Measurements from ENCODE around the gene OR10A6. TPM values are rescaled to one million over a fixed set of nuclear protein-coding genes. Genes with fewer than 3 reads are reported as not detected.
A peak's percentile ranks its signal among the peaks of the same experiment; 100 is the strongest.

The OR10A6 gene
- total and polyA plus RNA-seq, 8 donors = not detected

DNA sequence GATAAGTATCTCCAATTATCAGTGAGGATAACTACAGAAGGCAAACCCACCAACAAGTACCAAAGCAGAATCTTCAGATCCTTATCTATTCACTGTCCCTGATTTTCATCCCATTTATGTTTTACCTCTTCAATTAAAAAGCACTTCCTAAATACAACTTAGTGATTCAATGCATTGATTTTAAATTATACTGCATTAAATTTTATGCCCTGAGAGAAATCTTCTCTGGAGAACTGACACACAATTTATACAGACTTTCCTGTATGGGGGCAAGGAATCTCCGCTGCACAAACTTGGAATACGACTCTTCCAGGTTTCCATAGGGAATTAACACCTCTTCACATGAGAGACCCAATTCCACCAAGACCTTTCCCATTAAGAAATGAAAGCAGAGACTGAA, 10.5 kb upstream of the OR10A6 start, which contains the start of gene OR10A3:
TSS of gene OR10A3 (minus strand) at position 101 of the 400 bp plus-strand sequence. CDS start 2,188 bp downstream, outside the sequence.
- Histone ChIP-seq H3K4me1 (peaks cover 7 to 10% (median 7%) of the 10 kb centered on the region in 3 donors), H3K27ac (no peak within 1 kb of the TSS), H3K4me3 (no peak within 1 kb of the TSS), H3K9me3 (no peaks in the 10 kb centered on the region), H3K36me3 (no peaks in the 10 kb centered on the region), H3K27me3 (no peaks in the 10 kb centered on the region)
- ATAC-seq (no peak), FAIRE-seq (no peak), DNase-seq (no peak)
- WGBS, 2 donors = 81 to 88% methylated on average over 2 of the region's 2 CpGs
- intact Hi-C loops (cut with DNase I) = no loop called here
- TF ChIP-seq, protein P1, sequence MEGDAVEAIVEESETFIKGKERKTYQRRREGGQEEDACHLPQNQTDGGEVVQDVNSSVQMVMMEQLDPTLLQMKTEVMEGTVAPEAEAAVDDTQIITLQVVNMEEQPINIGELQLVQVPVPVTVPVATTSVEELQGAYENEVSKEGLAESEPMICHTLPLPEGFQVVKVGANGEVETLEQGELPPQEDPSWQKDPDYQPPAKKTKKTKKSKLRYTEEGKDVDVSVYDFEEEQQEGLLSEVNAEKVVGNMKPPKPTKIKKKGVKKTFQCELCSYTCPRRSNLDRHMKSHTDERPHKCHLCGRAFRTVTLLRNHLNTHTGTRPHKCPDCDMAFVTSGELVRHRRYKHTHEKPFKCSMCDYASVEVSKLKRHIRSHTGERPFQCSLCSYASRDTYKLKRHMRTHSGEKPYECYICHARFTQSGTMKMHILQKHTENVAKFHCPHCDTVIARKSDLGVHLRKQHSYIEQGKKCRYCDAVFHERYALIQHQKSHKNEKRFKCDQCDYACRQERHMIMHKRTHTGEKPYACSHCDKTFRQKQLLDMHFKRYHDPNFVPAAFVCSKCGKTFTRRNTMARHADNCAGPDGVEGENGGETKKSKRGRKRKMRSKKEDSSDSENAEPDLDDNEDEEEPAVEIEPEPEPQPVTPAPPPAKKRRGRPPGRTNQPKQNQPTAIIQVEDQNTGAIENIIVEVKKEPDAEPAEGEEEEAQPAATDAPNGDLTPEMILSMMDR (IDR thresholded peaks at IDR 0.05) = no peak

DNA sequence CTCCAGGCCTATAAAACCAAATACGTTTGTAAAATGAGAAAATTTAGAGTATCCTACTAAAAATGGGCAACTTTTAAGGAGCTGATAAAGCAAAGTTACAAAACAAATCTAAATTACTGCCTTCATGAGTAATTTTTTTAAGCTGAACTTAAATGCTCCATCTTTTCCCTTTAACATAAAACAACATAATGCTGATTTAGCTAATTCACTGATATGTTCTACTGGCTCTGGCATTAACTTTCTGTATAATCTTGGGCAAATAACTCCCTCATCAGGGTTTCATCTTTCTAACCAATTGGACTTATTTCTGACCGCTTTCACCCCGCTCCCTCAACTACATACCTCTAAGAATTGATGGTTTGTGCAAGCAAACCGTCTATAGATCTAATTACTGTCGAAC, 10.1 kb upstream of the OR10A6 start:
- 52 to 64% methylated on average over 5 of the region's 5 CpGs for WGBS, 2 donors
- no peak for DNase-seq
- Histone ChIP-seq H3K9me3 (no peaks in the 10 kb centered on the region), H3K4me3 (no peak overlapping the region), H3K4me1 (peaks cover 10 to 14% (median 11%) of the 10 kb centered on the region in 3 donors), H3K27ac (no peak overlapping the region), H3K36me3 (no peaks in the 10 kb centered on the region), H3K27me3 (no peaks in the 10 kb centered on the region)
- intact Hi-C loops (cut with DNase I) = no loop called here
- FAIRE-seq = no peak
- TF ChIP-seq, protein P1 (IDR thresholded peaks at IDR 0.05) = no peak
- no peak for ATAC-seq

DNA sequence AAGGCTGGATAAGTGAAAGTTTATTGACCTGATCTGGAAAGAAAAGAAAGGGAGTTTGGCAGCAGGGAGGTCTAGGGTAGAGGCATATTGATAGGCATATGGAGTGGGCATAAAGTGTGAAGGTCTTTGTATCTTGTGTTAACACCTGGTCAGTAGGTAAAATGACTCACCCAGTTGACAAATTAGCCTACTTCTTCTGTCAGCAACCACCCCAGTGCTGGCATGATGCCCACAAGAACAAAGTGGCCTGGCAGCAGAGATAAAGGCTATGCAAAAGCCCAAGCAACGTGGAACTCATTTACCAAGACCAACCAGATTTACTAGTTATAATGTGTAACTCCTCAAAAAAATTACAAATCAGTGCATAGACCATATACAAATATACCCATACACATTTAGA, 5.5 kb upstream of the OR10A6 start:
- peak overlapping the region; percentile 59 to 80 (median 61) for H3K27ac ChIP-seq
- ATAC-seq = peak; percentile 96 to 99 (median 98)
- WGBS, 2 donors = 10 to 18% methylated on average over 1 of the region's 1 CpG

DNA sequence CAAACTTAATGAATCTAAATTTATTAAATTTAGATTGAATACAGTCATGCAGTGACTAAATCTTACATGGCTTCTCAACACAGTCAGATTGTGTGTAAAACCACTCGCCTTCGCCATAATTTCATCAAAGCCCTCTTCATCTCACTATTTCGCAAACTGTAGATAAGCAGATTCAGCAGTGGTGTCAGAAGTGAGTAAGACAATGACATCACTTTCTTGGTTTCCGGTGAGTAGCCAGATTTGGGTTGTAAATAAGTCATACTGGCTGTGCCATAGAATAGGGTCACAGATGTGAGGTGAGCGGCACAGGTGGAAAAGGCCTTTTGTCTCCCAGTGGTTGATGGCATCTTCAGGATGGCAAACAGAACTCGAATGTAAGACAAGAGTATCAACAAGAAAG, 3.4 kb downstream of the OR10A6 start:
- H3K27ac ChIP-seq = no peak overlapping the region
- FAIRE-seq (no peak), ATAC-seq (no peak), DNase-seq (no peak)
- H3K4me1 ChIP-seq = peaks cover 0 to 9% (median 4%) of the 10 kb centered on the region in 3 donors
- H3K9me3 ChIP-seq = peaks cover 0 to 4% (median 0%) of the 10 kb centered on the region in 4 donors
- TF ChIP-seq, protein P1 (IDR thresholded peaks at IDR 0.05) = no peak
- 81 to 90% methylated on average over 6 of the region's 6 CpGs for WGBS, 2 donors
- no peaks in the 10 kb centered on the region for H3K27me3 ChIP-seq
- H3K4me3 ChIP-seq = no peak overlapping the region
- H3K36me3 ChIP-seq = no peaks in the 10 kb centered on the region
- intact Hi-C loops (cut with DNase I) = no loop called here

More for the DNA sequence above, 5.5 kb upstream of the OR10A6 start:
- no peaks in the 10 kb centered on the region for H3K27me3 ChIP-seq
- FAIRE-seq = no peak
- peak; percentile 89 to 96 (median 92) for DNase-seq
- no peak overlapping the region for H3K4me3 ChIP-seq
- TF ChIP-seq, protein P1 (IDR thresholded peaks at IDR 0.05) = no peak
- no peaks in the 10 kb centered on the region for H3K9me3 ChIP-seq
- no peaks in the 10 kb centered on the region for H3K36me3 ChIP-seq
- intact Hi-C loops (cut with DNase I) = no loop called here
- H3K4me1 ChIP-seq = peaks cover 12 to 18% (median 14%) of the 10 kb centered on the region in 3 donors

DNA sequence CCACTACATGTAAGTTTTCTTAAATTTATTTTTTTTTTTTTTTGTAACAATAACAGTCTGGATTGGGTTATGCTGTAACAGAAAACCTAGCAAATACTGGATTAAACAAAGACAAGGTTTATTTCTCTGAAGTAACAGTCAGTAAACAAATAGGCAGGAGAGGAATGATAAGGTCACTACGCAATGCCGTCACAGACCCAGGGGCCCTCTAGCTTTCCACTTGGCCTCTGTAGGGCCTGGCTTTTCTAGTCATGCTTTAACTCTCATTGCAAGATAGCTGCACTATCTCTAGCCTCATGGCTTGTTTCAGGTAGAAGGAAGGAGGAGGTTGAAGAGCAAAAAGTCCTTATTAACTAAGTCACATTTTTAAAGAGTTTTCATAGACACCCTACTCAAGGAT, 6.5 kb downstream of the OR10A6 start:
- WGBS, 2 donors = 13 to 14% methylated on average over 2 of the region's 2 CpGs
- intact Hi-C loops (cut with DNase I) = no loop called here
- Histone ChIP-seq H3K9me3 (peaks cover 0 to 4% (median 0%) of the 10 kb centered on the region in 4 donors), H3K27me3 (no peaks in the 10 kb centered on the region), H3K4me1 (peaks cover 0 to 9% (median 4%) of the 10 kb centered on the region in 3 donors), H3K36me3 (no peaks in the 10 kb centered on the region), H3K27ac (no peak overlapping the region), H3K4me3 (no peak overlapping the region)
- peak in 4 of 6 donors; percentile 29 to 46 (median 36) for DNase-seq
- TF ChIP-seq, protein P1 (IDR thresholded peaks at IDR 0.05) = no peak
- FAIRE-seq = no peak
- ATAC-seq = peak; percentile 86 to 98 (median 97)
